PFSK-1 (cell line): Measurements from ENCODE around the gene PNMA6E.

Source experiments
- FOXP2 ChIP-seq: optimal IDR thresholded peaks from 2 replicates; pipeline ENCODE3; 2011; ENCODE audit warnings: borderline replicate concordance, control low read depth, inconsistent platforms; ENCODE audit not compliant: insufficient read depth; ENCODE audit errors: extremely low read length, extremely low read depth
- POLR2AphosphoS5 ChIP-seq: IDR thresholded peaks from 2 replicates; pipeline ENCODE4 v1.6.1; 2012; ENCODE audit warnings: low read depth, mild to moderate bottlenecking, control low read depth, low read length, moderate library complexity
- REST ChIP-seq, 2 experiments: IDR thresholded peaks; 2 replicates each; pipeline versions ENCODE4 v1.6.1 to v1.8.0; 2011 to 2012; ENCODE audit warnings: low read depth in 2 of 2, low read length in 2 of 2, control low read depth in 1 of 2, inconsistent platforms in 1 of 2, mild to moderate bottlenecking in 1 of 2, moderate library complexity in 1 of 2; ENCODE audit not compliant: insufficient read depth in 1 of 2
- SIN3A ChIP-seq: IDR thresholded peaks from 2 replicates; pipeline ENCODE4 v1.6.1; 2012; ENCODE audit warnings: mild to moderate bottlenecking, low read length, moderate library complexity, borderline replicate concordance; ENCODE audit not compliant: insufficient read depth
- TAF1 ChIP-seq: IDR thresholded peaks from 2 replicates; pipeline ENCODE4 v1.6.1; 2012; ENCODE audit warnings: low read length, control low read depth, borderline replicate concordance; ENCODE audit not compliant: insufficient read depth

Gene PNMA6E

GRCh38 chrX:153445856-153446635, 44.9 kb upstream of the PNMA6E start, which contains the start of gene TREX2:
Gene TREX2, minus strand, starts transcription at chrX:153446056. Its CDS starts 626 bp downstream, at chrX:153445430.
- no peak for TF ChIP-seq TAF1
- TF ChIP-seq FOXP2, result no peak
- no peak for TF ChIP-seq REST (IDR thresholded peaks at IDR 0.05; ENCODE audit: insufficient read depth in 1 of 2, low read depth in 2 of 2, low read length in 2 of 2)

GRCh38 chrX:153445106-153445855, 44.1 kb upstream of the PNMA6E start:
- TF ChIP-seq POLR2AphosphoS5, result no peak
- TF ChIP-seq SIN3A, result no peak
- TF ChIP-seq FOXP2, result no peak
- TF ChIP-seq TAF1, result no peak
- TF ChIP-seq REST (IDR thresholded peaks at IDR 0.05; ENCODE audit: insufficient read depth in 1 of 2, low read depth in 2 of 2, low read length in 2 of 2), result no peak

- no peak for TF ChIP-seq REST (IDR thresholded peaks at IDR 0.05; ENCODE audit: insufficient read depth in 1 of 2, low read depth in 2 of 2, low read length in 2 of 2)
- no peak for TF ChIP-seq SIN3A
- TF ChIP-seq FOXP2, result no peak
- no peak for TF ChIP-seq TAF1
- no peak for TF ChIP-seq POLR2AphosphoS5
These were observed 43.3 kb upstream of the PNMA6E start for GRCh38 chrX:153444333-153445011.

GRCh38 chrX:153443476-153444332, 42.6 kb upstream of the PNMA6E start:
- TF ChIP-seq REST (IDR thresholded peaks at IDR 0.05; ENCODE audit: insufficient read depth in 1 of 2, low read depth in 2 of 2, low read length in 2 of 2) (no peak), SIN3A (no peak), POLR2AphosphoS5 (no peak), FOXP2 (no peak), TAF1 (no peak)
